HG03565 (cell line): Measurements from ENCODE around the gene ARID2.

ENCODE experiments used
- ATAC-seq: cut with Tn5 transposase; IDR thresholded peaks from one replicate; pipeline ENCODE4 v1.9.1; 2021; ENCODE audit warnings: mild to moderate bottlenecking, moderate library complexity; ENCODE audit not compliant: unreplicated experiment

Gene ARID2

GRCh38 chr12:45760333-45760732 lies 30.8 kb downstream of the ARID2 start:
- ATAC-seq, result no peak

GRCh38 chr12:45762185-45763110 lies 32.9 kb downstream of the ARID2 start:
- ATAC-seq, result no peak

DNA sequence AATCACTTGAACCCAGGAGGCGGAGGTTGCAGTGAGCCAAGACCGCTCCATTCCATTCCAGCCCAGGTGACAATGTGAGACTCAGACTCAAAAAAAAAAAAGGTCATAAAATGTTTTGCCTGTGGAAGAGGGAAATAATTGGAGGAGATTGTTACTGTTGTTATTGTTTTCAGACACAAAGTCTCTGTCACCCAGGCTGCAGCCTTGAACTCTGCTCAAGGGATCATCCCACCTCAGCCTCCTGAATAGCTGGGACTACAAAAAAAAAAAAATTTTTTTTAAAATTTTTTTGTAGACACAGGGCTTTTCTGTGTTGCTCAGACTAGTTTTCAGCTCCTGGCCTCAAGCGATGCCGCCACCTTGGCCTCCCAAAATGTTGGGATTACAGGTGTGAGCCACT lies 33.9 kb downstream of the ARID2 start:
- no peak for ATAC-seq

DNA sequence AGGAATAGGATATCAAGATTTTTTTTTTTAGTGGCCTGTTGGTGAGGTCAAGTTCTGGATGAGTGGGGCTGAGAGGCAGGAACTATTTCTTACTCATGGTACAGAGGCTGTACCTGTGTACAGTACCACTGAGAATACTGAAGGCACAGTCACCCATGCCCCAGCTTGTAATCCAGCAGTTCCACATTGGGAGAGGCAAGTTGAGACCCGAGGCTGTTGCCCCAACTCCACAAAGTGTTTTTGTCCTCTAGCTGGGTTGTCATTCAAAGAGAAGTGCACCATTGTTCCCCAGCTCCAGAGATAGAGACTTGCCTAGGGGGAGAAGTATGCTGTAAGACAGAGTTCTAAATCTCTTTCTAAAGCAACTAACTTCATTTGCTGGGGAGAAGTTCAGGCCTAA lies 38.7 kb downstream of the ARID2 start:
- ATAC-seq, result no peak

GRCh38 chr12:45773747-45774146 lies 44.2 kb downstream of the ARID2 start:
- ATAC-seq, result no peak

GRCh38 chr12:45774508-45775162 lies 45.1 kb downstream of the ARID2 start:
- no peak for ATAC-seq

GRCh38 chr12:45775465-45775864 lies 46.0 kb downstream of the ARID2 start:
- ATAC-seq, result no peak

- no peak for ATAC-seq
These were observed 46.5 kb downstream of the ARID2 start for GRCh38 chr12:45775964-45776363.

DNA sequence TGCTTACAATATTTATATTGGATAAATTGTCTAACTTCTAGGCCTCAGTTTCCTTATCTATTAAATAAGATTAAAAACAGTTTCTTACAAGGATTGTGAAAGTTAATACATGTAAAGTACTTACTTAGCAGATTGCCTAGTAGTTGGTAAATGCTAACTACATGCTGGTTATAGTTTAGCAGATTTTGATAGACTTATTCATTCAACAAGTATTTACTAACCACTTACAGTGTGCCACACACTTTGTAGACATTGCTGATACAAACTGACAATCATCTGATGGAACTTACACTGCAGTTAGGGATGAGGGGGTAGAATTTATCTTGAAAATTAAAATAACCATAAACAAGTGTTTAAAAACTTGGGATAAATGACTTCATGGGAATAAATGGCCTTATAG lies 50.4 kb downstream of the ARID2 start:
- ATAC-seq, result no peak

GRCh38 chr12:45781080-45781479 lies 51.6 kb downstream of the ARID2 start:
- ATAC-seq, result no peak

DNA sequence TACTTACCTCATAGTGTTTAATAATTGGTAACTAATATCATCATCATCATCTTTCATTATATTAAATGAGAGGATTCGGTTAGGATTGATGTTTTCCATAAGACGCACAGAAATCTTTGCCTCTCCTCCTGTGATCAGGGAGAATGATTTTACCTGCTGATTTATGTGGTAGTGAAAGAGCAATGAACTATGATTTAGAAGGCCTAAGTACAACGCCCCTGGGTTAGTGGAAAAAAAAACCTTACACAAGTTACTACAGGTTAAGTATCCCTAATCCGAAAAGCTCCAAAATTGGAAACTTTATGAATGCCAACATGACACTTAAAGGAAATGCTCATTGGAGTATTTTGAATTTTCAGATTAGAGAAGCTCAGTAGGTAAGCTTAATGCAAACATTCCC lies 55.8 kb downstream of the ARID2 start:
- no peak for ATAC-seq

DNA sequence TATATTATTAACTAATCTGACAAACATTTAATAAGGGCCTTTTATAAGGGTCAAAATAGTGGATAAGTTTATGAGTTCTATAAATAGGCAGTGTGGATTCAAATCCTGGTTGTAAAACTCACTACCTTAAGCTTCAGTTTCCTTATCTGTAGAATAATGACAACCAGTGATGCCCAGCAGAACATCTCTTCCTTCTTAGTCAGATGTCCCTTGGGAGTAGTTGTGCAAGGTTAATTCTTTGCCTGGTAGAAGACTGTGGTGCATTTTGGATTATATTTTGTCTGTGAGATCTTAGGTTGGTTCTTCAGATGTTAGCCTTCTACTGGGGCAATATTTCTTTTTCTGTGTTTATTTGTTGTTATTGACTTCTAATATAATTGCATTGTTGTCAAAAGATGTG lies 59.5 kb downstream of the ARID2 start:
- ATAC-seq, result no peak

DNA sequence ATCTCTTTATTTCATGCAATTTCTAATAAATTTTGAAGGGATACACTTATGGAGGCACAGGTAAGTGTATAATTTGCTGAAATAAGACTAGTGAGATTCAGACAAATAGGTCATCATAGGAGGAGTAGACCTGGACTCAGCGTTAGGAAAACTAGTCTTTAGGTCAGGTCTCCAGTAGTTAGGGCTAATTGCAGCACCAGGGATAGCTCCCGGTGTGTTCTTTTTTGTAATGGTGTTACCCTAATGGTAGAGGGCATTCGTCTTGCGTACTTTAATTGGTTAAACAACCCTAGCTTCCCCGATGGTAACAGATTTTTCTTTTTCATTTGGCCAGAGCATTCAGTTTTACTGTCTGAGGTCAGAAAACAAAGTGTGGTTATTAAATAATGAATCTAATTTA lies 64.9 kb downstream of the ARID2 start:
- ATAC-seq, result no peak

DNA sequence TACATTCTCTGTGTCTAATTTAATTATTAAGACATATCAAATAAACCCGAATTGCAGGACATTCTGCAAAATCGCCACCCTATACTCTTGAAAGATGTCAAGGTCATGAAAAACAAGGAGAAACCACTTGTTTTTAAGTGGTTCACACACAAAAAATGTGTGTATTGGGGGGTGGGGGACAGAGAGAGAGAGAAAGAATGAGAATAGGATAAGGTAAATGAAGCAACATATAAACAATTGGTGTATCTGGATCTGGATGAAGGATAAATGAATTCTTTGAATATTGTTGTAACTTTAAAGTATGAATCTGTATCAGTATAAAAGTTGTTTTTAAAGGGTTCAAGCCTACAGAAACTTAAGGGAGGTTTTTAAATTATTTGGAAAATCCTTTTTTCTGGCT lies 72.1 kb downstream of the ARID2 start:
- no peak for ATAC-seq

GRCh38 chr12:45803111-45803510 lies 73.6 kb downstream of the ARID2 start:
- ATAC-seq, result no peak

GRCh38 chr12:45816652-45817051 lies 87.1 kb downstream of the ARID2 start:
- ATAC-seq, result no peak

DNA sequence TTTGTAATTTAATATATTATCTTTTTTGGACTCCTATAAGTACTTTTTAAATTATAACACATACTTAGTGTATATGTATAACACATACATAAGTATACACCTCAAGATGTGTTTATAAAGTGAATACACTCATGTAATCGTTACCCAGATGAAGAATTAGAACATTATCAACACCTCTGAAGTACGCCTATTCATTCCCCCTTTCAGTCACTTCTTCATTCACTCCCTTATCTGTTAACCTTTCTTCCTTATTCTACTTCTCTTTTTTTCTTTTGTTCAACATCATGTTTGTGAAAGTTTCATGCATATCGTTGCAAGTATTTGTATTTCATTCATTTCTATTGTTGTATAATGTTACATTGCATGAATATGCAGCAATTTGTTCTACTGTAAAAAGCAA lies 98.5 kb downstream of the ARID2 start:
- ATAC-seq, result no peak

GRCh38 chr12:45828402-45828801 lies 98.9 kb downstream of the ARID2 start:
- peak; percentile 67 for ATAC-seq

- ATAC-seq, result no peak
These were observed 102.1 kb downstream of the ARID2 start for GRCh38 chr12:45831590-45831989.

GRCh38 chr12:45833401-45833800 lies 103.9 kb downstream of the ARID2 start:
- ATAC-seq, result no peak

- no peak for ATAC-seq
These were observed 105.3 kb downstream of the ARID2 start for GRCh38 chr12:45834809-45835208.

GRCh38 chr12:45839917-45840316 lies 110.4 kb downstream of the ARID2 start:
- no peak for ATAC-seq
